ENCODE data around the gene CADM4. TPM values are rescaled to one million over a fixed set of nuclear protein-coding genes. Genes with fewer than 3 reads are reported as not detected.

CADM4 gene
- total and polyA plus RNA-seq, 7 experiments from 2014 or later = 0.34 to 2.0 (median 0.51) TPM

- H3K27ac ChIP-seq (ENCODE audit: low read depth, low read length) = no peak overlapping the region
- H3K36me3 ChIP-seq (ENCODE audit: control insufficient read depth in 2 of 3, insufficient read depth in 3 of 3, low read length in 3 of 3) = no peaks in the 10 kb centered on the region
- Mint-ChIP-seq H3K4me1 (peaks cover 0 to 5% (median 0%) of the 10 kb centered on the region in 7 donors), H3K36me3 (peaks cover 0 to 28% (median 15%) of the 10 kb centered on the region in 5 donors), H3K4me3 (no peak overlapping the region), H3K27ac (no peak overlapping the region), H3K27me3 (no peaks in the 10 kb centered on the region), H3K9me3 (peaks cover 0 to 4% (median 0%) of the 10 kb centered on the region in 11 donors)
- no peaks in the 10 kb centered on the region for H3K27me3 ChIP-seq (ENCODE audit: control insufficient read depth in 2 of 2, insufficient read depth in 2 of 2, low read length in 2 of 2)
- ChIA-PET CTCF (interaction anchor here (1.1 kb wide), 1 partner anchor 90 kb away, joined by 3 read pairs; no protein-coding TSS in a partner anchor), POLR2A (interaction anchor here (0.6 kb wide), 1 partner anchor 115 kb away, joined by 3 read pairs; no protein-coding TSS in a partner anchor)
- no peak overlapping the region for H3K4me3 ChIP-seq (ENCODE audit: low read length)
- H3K4me1 ChIP-seq (ENCODE audit: control insufficient read depth in 2 of 2, insufficient read depth in 2 of 2, low read length in 2 of 2) = no peaks in the 10 kb centered on the region
- no peaks in the 10 kb centered on the region for H3K9me3 ChIP-seq (ENCODE audit: control insufficient read depth in 2 of 3, low read length in 3 of 3)
- DNase-seq = no peak
- no peak for ATAC-seq
- intact Hi-C loops (cut with micrococcal nuclease) = no loop called here
Measured at GRCh38 chr19:43648633-43649032, 9.0 kb upstream of the CADM4 start.

- intact Hi-C loops (cut with micrococcal nuclease) = no loop called here
- Histone ChIP-seq H3K36me3 (ENCODE audit: control insufficient read depth in 2 of 3, insufficient read depth in 3 of 3, low read length in 3 of 3) (no peaks in the 10 kb centered on the region), H3K27ac (ENCODE audit: low read depth, low read length) (no peak overlapping the region), H3K4me3 (ENCODE audit: low read length) (no peak overlapping the region), H3K4me1 (ENCODE audit: control insufficient read depth in 2 of 2, insufficient read depth in 2 of 2, low read length in 2 of 2) (peaks cover 0 to 6% of the 10 kb centered on the region in 2 donors), H3K9me3 (ENCODE audit: control insufficient read depth in 2 of 3, low read length in 3 of 3) (no peaks in the 10 kb centered on the region), H3K27me3 (ENCODE audit: control insufficient read depth in 2 of 2, insufficient read depth in 2 of 2, low read length in 2 of 2) (no peaks in the 10 kb centered on the region)
- Mint-ChIP-seq H3K9me3 (peaks cover 0 to 4% (median 0%) of the 10 kb centered on the region in 11 donors), H3K27ac (no peak overlapping the region), H3K27me3 (peaks cover under 1 to 20% (median 8%) of the 10 kb centered on the region in 5 donors), H3K4me1 (peaks cover 6 to 17% (median 8%) of the 10 kb centered on the region in 7 donors), H3K4me3 (no peak overlapping the region), H3K36me3 (peaks cover 0 to 20% (median 10%) of the 10 kb centered on the region in 5 donors)
- CTCF ChIA-PET = no interaction called here
- DNase-seq (no peak), ATAC-seq (no peak)
- POLR2A ChIA-PET = no interaction called here
Measured at GRCh38 chr19:43644181-43644580, 4.5 kb upstream of the CADM4 start.

- POLR2A ChIA-PET = no interaction called here
Measured at GRCh38 chr19:43643326-43643725, 3.7 kb upstream of the CADM4 start.

GRCh38 chr19:43642531-43642930 lies 2.9 kb upstream of the CADM4 start:
- no peak overlapping the region for H3K4me3 ChIP-seq (ENCODE audit: low read length)
- intact Hi-C loops (cut with micrococcal nuclease) = no loop called here
- H3K27me3 ChIP-seq (ENCODE audit: control insufficient read depth in 2 of 2, insufficient read depth in 2 of 2, low read length in 2 of 2) = peaks cover 4 to 8% of the 10 kb centered on the region in 2 donors
- DNase-seq (no peak), ATAC-seq (no peak)
- H3K4me1 ChIP-seq (ENCODE audit: control insufficient read depth in 2 of 2, insufficient read depth in 2 of 2, low read length in 2 of 2) = peaks cover 0 to 6% of the 10 kb centered on the region in 2 donors
- no peaks in the 10 kb centered on the region for H3K36me3 ChIP-seq (ENCODE audit: control insufficient read depth in 2 of 3, insufficient read depth in 3 of 3, low read length in 3 of 3)
- no peak overlapping the region for H3K27ac ChIP-seq (ENCODE audit: low read depth, low read length)
- H3K36me3 Mint-ChIP-seq = peaks cover 0 to 10% (median 5%) of the 10 kb centered on the region in 5 donors
- H3K27me3 Mint-ChIP-seq = peaks cover 9 to 36% (median 23%) of the 10 kb centered on the region in 5 donors
- no peak overlapping the region for H3K27ac Mint-ChIP-seq
- peaks cover 0 to 4% (median 0%) of the 10 kb centered on the region in 11 donors for H3K9me3 Mint-ChIP-seq
- peak overlapping the region in 1 of 10 donors; percentile 48 for H3K4me3 Mint-ChIP-seq
- peaks cover 12 to 28% (median 15%) of the 10 kb centered on the region in 7 donors for H3K4me1 Mint-ChIP-seq
- ChIA-PET CTCF (interaction anchor here (1.6 kb wide), 1 partner anchor 13 kb away, joined by 3 read pairs; no protein-coding TSS in a partner anchor), POLR2A (interaction anchor here (0.6 to 0.7 kb wide), 3 partner anchors 68 to 210 kb away, joined by 3 to 7 read pairs (median 3); partner anchors contain the start of gene XRCC1)
- no peaks in the 10 kb centered on the region for H3K9me3 ChIP-seq (ENCODE audit: control insufficient read depth in 2 of 3, low read length in 3 of 3)

More at GRCh38 chr19:43643326-43643725, 3.7 kb upstream of the CADM4 start:
- Mint-ChIP-seq H3K9me3 (peaks cover 0 to 4% (median 0%) of the 10 kb centered on the region in 11 donors), H3K4me3 (no peak overlapping the region), H3K27ac (no peak overlapping the region), H3K27me3 (peaks cover 5 to 29% (median 16%) of the 10 kb centered on the region in 5 donors), H3K4me1 (peaks cover 12 to 24% (median 14%) of the 10 kb centered on the region in 7 donors), H3K36me3 (peaks cover 0 to 15% (median 10%) of the 10 kb centered on the region in 5 donors)
- CTCF ChIA-PET = no interaction called here
- no peaks in the 10 kb centered on the region for H3K9me3 ChIP-seq (ENCODE audit: control insufficient read depth in 2 of 3, low read length in 3 of 3)
- H3K27me3 ChIP-seq (ENCODE audit: control insufficient read depth in 2 of 2, insufficient read depth in 2 of 2, low read length in 2 of 2) = peaks cover 4 to 8% of the 10 kb centered on the region in 2 donors
- no peak overlapping the region for H3K27ac ChIP-seq (ENCODE audit: low read depth, low read length)
- peaks cover 0 to 6% of the 10 kb centered on the region in 2 donors for H3K4me1 ChIP-seq (ENCODE audit: control insufficient read depth in 2 of 2, insufficient read depth in 2 of 2, low read length in 2 of 2)
- no peaks in the 10 kb centered on the region for H3K36me3 ChIP-seq (ENCODE audit: control insufficient read depth in 2 of 3, insufficient read depth in 3 of 3, low read length in 3 of 3)
- no peak for DNase-seq
- H3K4me3 ChIP-seq (ENCODE audit: low read length) = no peak overlapping the region
- ATAC-seq = no peak
- intact Hi-C loops (cut with micrococcal nuclease) = no loop called here

- peaks cover 13 to 44% (median 30%) of the 10 kb centered on the region in 5 donors for H3K27me3 Mint-ChIP-seq
- H3K4me1 Mint-ChIP-seq = peaks cover 12 to 28% (median 15%) of the 10 kb centered on the region in 7 donors
- ChIA-PET CTCF (interaction anchor here (0.8 to 1.6 kb wide), 2 partner anchors 12 to 86 kb away, joined by 3 to 4 read pairs; no protein-coding TSS in a partner anchor), POLR2A (interaction anchor here (0.5 to 0.7 kb wide), 2 partner anchors 28 to 116 kb away, joined by 3 read pairs; no protein-coding TSS in a partner anchor)
- peaks cover 0 to 3% (median 3%) of the 10 kb centered on the region in 5 donors for H3K36me3 Mint-ChIP-seq
- peak overlapping the region; percentile 44 to 89 (median 66) for H3K4me3 Mint-ChIP-seq
- H3K9me3 ChIP-seq (ENCODE audit: control insufficient read depth in 2 of 3, low read length in 3 of 3) = no peaks in the 10 kb centered on the region
- intact Hi-C loops (cut with micrococcal nuclease) = no loop called here
- peaks cover 0 to 2% (median 0%) of the 10 kb centered on the region in 11 donors for H3K9me3 Mint-ChIP-seq
- H3K4me3 ChIP-seq (ENCODE audit: low read length) = no peak overlapping the region
- no peak overlapping the region for H3K27ac ChIP-seq (ENCODE audit: low read depth, low read length)
- H3K27ac Mint-ChIP-seq = peak overlapping the region in 5 of 9 donors; percentile 10 to 56 (median 29)
- H3K36me3 ChIP-seq (ENCODE audit: control insufficient read depth in 2 of 3, insufficient read depth in 3 of 3, low read length in 3 of 3) = no peaks in the 10 kb centered on the region
- H3K4me1 ChIP-seq (ENCODE audit: control insufficient read depth in 2 of 2, insufficient read depth in 2 of 2, low read length in 2 of 2) = peaks cover 0 to 6% of the 10 kb centered on the region in 2 donors
- H3K27me3 ChIP-seq (ENCODE audit: control insufficient read depth in 2 of 2, insufficient read depth in 2 of 2, low read length in 2 of 2) = peaks cover 4 to 8% of the 10 kb centered on the region in 2 donors
- DNase-seq (no peak), ATAC-seq (no peak)
Measured at GRCh38 chr19:43641333-43641732, 1.7 kb upstream of the CADM4 start.

- DNase-seq (no peak), ATAC-seq (no peak)
- Histone ChIP-seq H3K36me3 (ENCODE audit: control insufficient read depth in 2 of 3, insufficient read depth in 3 of 3, low read length in 3 of 3) (no peaks in the 10 kb centered on the region), H3K4me1 (ENCODE audit: control insufficient read depth in 2 of 2, insufficient read depth in 2 of 2, low read length in 2 of 2) (peaks cover 0 to 6% of the 10 kb centered on the region in 2 donors), H3K4me3 (ENCODE audit: low read length) (peak overlapping the region; percentile 61), H3K9me3 (ENCODE audit: control insufficient read depth in 2 of 3, low read length in 3 of 3) (no peaks in the 10 kb centered on the region), H3K27me3 (ENCODE audit: control insufficient read depth in 2 of 2, insufficient read depth in 2 of 2, low read length in 2 of 2) (peaks cover 4 to 8% of the 10 kb centered on the region in 2 donors), H3K27ac (ENCODE audit: low read depth, low read length) (no peak overlapping the region)
- Mint-ChIP-seq H3K36me3 (no peaks in the 10 kb centered on the region), H3K4me1 (peaks cover 12 to 28% (median 15%) of the 10 kb centered on the region in 7 donors), H3K4me3 (peak overlapping the region; percentile 74 to 89 (median 83)), H3K27ac (peak overlapping the region in 5 of 9 donors; percentile 22 to 92 (median 42)), H3K27me3 (peaks cover 13 to 48% (median 30%) of the 10 kb centered on the region in 5 donors), H3K9me3 (no peaks in the 10 kb centered on the region)
- POLR2A ChIA-PET = no interaction called here
- CTCF ChIA-PET = no interaction called here
- intact Hi-C loops (cut with micrococcal nuclease) = loop anchor here in 1 of 2 donors (1.0 kb wide), 2 partner anchors 21 to 28 kb away; partner anchors contain the start of gene ZNF428
Measured at GRCh38 chr19:43640424-43640757, 741 bp upstream of the CADM4 start.

All from naive thymus-derived CD4-positive, alpha-beta T cell (primary cell).